ENCODE results near the gene PRR23E.

The PRR23E gene

DNA sequence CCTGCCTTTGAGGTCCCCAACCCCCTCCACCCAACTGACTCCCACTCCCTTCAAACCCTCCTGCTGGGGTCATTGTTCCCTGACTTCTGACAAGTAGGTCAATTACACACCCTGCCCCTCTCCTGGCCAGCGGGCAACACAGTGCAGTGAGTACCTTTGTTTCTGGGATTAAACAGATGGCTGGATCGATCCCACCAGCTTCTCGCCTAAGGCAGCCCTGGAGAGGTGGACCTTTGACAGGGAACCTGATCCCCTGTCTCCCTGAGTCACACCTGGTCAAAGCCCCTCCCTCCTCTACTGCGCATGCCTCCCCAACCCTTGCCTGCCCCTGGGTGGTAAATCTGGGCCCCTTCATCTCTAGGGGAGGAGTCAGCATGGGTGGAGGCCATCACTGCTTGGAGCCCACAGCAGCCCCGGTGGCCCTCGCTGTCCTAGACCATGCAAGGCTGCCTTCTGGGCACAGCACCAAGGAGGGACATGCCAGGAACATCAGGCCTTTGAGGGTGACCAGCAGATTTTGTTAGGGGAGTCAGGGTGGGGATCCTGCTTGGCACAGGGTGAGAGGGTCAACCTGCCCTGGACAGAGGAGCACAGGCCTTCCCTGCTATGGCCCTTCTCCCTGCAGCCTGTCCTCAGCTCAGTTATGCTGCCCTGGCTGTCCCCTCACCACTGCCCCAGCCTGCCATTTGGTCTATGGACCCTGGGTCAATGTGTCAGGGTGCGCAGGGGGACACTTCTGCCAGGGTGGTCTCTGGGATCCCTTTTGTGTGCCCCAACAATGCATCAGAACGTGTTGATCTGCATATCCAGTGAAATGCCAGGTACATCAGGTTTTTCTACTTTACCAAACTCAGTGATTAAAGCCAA lies 9.8 kb upstream of the PRR23E start:
- Histone ChIP-seq H3K23ac (ENCODE audit: low read length) (no peak overlapping the region), H3K9ac (ENCODE audit: low read length) (no peak overlapping the region), H3K79me2 (ENCODE audit: control insufficient read depth, insufficient read depth, low read length) (no peaks in the 10 kb centered on the region), H2AK5ac (ENCODE audit: low read length) (no peak overlapping the region), H2BK120ac (ENCODE audit: low read depth, low read length) (no peak overlapping the region), H3K36me3 (ENCODE audit: control insufficient read depth, insufficient read depth, low read length) (no peaks in the 10 kb centered on the region), H2BK5ac (ENCODE audit: low read length) (no peak overlapping the region), H3K4ac (ENCODE audit: low read depth, low read length) (no peak overlapping the region), H3K27me3 (ENCODE audit: insufficient read depth, low read length, poor library complexity) (no peaks in the 10 kb centered on the region), H4K5ac (ENCODE audit: low read length) (no peak overlapping the region), H3K4me1 (ENCODE audit: control insufficient read depth, low read depth, low read length) (no peaks in the 10 kb centered on the region), H3K79me1 (ENCODE audit: low read length) (no peaks in the 10 kb centered on the region), H3K4me3 (ENCODE audit: low read length) (no peak overlapping the region), H3K4me2 (ENCODE audit: low read length) (no peak overlapping the region), H3K56ac (ENCODE audit: low read length) (peak overlapping the region; percentile 13), H3K27ac (ENCODE audit: low read depth, low read length) (no peak overlapping the region), H4K8ac (ENCODE audit: low read depth, low read length) (no peak overlapping the region), H3K18ac (ENCODE audit: low read length) (no peak overlapping the region), H2BK15ac (replicated peaks; ENCODE audit: low read depth) (no peak overlapping the region)
- WGBS (ENCODE audit: extremely low coverage, insufficient coverage, low lambda C conversion rate): no CpG with 5 or more reads among the region's 8 CpGs
- peak; percentile 42 for DNase-seq

DNA sequence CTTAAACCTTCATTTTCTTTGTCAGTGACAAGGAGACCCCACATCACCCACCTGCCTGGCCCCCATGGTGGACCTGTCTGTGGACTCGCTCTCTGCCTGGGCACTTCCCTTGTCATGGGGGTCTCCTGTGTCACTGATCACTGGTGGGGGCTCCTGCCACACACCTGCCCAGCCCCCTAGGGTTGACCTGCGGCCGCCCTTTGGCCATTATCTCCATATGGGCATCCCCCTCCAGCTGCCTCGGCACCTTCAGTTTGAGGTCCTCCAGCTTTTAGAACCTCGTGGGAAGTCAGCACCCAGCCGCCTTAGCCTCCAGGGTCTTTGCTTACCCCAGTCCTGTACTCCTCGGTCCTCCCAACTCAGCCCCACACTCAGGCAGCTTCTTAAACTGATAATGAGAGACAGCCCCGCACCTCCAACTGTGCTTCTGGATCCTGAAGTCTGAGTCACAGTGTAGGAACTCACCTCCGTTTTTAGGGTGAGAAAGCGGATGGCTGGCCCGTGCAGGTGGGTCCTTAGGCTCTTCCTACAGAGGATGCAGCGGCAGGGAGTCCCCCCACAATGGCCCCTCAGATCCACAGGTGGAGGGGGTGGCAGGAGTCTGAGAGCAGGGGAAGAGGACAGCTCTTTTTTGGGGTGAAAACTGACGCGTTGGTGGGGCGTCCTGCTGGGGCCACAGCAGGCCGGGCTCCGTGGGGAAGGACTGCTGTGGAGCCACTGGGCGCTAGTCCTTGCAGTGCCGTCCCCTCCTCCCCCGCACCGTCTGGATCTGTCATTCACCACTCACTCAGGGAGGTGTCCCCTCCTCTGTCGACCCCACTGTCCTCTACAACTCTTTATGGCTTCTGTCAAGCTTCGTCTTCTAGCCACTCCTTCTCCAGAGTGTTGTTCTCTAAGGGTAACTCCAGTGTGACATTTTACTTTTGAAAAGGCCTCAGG lies 8.7 kb upstream of the PRR23E start:
- no peaks in the 10 kb centered on the region for H3K79me2 ChIP-seq (ENCODE audit: control insufficient read depth, insufficient read depth, low read length)
- H3K4me3 ChIP-seq (ENCODE audit: low read length): no peak overlapping the region
- DNase-seq: peak; percentile 20
- no peak overlapping the region for H2BK15ac ChIP-seq (replicated peaks; ENCODE audit: low read depth)
- no peak overlapping the region for H3K56ac ChIP-seq (ENCODE audit: low read length)
- H3K79me1 ChIP-seq (ENCODE audit: low read length): no peaks in the 10 kb centered on the region
- no peaks in the 10 kb centered on the region for H3K27me3 ChIP-seq (ENCODE audit: insufficient read depth, low read length, poor library complexity)
- no peak overlapping the region for H4K5ac ChIP-seq (ENCODE audit: low read length)
- H3K4me2 ChIP-seq (ENCODE audit: low read length): no peak overlapping the region
- H2BK120ac ChIP-seq (ENCODE audit: low read depth, low read length): no peak overlapping the region
- no peak overlapping the region for H3K9ac ChIP-seq (ENCODE audit: low read length)
- no peak overlapping the region for H3K18ac ChIP-seq (ENCODE audit: low read length)
- no peak overlapping the region for H2BK5ac ChIP-seq (ENCODE audit: low read length)
- no peaks in the 10 kb centered on the region for H3K4me1 ChIP-seq (ENCODE audit: control insufficient read depth, low read depth, low read length)
- no CpG with 5 or more reads among the region's 23 CpGs for WGBS (ENCODE audit: extremely low coverage, insufficient coverage, low lambda C conversion rate)
- H3K27ac ChIP-seq (ENCODE audit: low read depth, low read length): no peak overlapping the region
- H3K36me3 ChIP-seq (ENCODE audit: control insufficient read depth, insufficient read depth, low read length): no peaks in the 10 kb centered on the region
- no peak overlapping the region for H2AK5ac ChIP-seq (ENCODE audit: low read length)
- H3K4ac ChIP-seq (ENCODE audit: low read depth, low read length): no peak overlapping the region
- H3K23ac ChIP-seq (ENCODE audit: low read length): no peak overlapping the region
- no peak overlapping the region for H4K8ac ChIP-seq (ENCODE audit: low read depth, low read length)

DNA sequence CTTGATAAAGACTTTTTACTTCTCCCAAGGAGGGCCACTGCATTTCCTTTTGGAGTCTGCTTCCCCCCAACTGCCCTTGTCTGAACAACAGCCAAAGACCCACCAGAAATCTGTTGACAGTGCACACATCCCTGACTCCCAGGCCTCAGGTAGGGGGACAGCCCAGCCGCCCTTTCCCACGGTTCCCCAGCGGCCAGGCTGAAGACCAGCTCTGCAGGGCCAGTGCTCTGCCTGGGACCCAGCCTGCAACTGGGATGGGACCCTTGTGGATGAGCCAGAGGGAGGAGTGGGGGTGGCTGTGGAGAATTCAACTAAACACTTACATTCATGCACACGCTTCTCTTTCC lies 8.1 kb upstream of the PRR23E start:
- H3K23ac ChIP-seq (ENCODE audit: low read length): no peak overlapping the region
- H3K79me2 ChIP-seq (ENCODE audit: control insufficient read depth, insufficient read depth, low read length): no peaks in the 10 kb centered on the region
- no peak overlapping the region for H3K4me3 ChIP-seq (ENCODE audit: low read length)
- no peak overlapping the region for H3K4ac ChIP-seq (ENCODE audit: low read depth, low read length)
- DNase-seq: no peak
- no peak overlapping the region for H3K9ac ChIP-seq (ENCODE audit: low read length)
- H3K4me1 ChIP-seq (ENCODE audit: control insufficient read depth, low read depth, low read length): no peaks in the 10 kb centered on the region
- H3K18ac ChIP-seq (ENCODE audit: low read length): no peak overlapping the region
- no peak overlapping the region for H4K8ac ChIP-seq (ENCODE audit: low read depth, low read length)
- no peak overlapping the region for H2AK5ac ChIP-seq (ENCODE audit: low read length)
- no peak overlapping the region for H4K5ac ChIP-seq (ENCODE audit: low read length)
- no peak overlapping the region for H2BK15ac ChIP-seq (replicated peaks; ENCODE audit: low read depth)
- H3K56ac ChIP-seq (ENCODE audit: low read length): no peak overlapping the region
- no peak overlapping the region for H2BK5ac ChIP-seq (ENCODE audit: low read length)
- WGBS (ENCODE audit: extremely low coverage, insufficient coverage, low lambda C conversion rate): no CpG with 5 or more reads among the region's 4 CpGs
- H3K79me1 ChIP-seq (ENCODE audit: low read length): no peaks in the 10 kb centered on the region
- H3K4me2 ChIP-seq (ENCODE audit: low read length): no peak overlapping the region
- no peak overlapping the region for H3K27ac ChIP-seq (ENCODE audit: low read depth, low read length)
- H2BK120ac ChIP-seq (ENCODE audit: low read depth, low read length): no peak overlapping the region
- no peaks in the 10 kb centered on the region for H3K27me3 ChIP-seq (ENCODE audit: insufficient read depth, low read length, poor library complexity)
- no peaks in the 10 kb centered on the region for H3K36me3 ChIP-seq (ENCODE audit: control insufficient read depth, insufficient read depth, low read length)

DNA sequence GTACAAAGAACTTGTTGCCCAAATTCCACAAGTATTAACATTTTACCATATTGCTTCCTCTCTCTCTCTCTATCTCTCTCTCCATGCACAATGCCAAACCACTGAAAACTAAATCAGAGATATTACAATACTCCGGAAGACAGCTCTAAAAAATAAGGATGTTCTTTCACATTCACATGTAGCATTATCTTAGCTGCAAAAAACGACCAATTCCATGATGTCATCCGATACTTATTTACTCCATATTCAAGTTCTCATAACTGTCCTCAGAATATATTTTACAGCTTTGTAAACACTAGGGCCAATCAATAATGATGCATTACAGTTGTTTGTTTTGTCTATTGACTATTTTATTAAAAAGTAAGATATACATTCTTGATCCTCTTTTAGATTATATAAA lies 7.7 kb upstream of the PRR23E start:
- Histone ChIP-seq H3K79me2 (ENCODE audit: control insufficient read depth, insufficient read depth, low read length) (no peaks in the 10 kb centered on the region), H3K4ac (ENCODE audit: low read depth, low read length) (no peak overlapping the region), H3K4me2 (ENCODE audit: low read length) (no peak overlapping the region), H3K4me1 (ENCODE audit: control insufficient read depth, low read depth, low read length) (no peaks in the 10 kb centered on the region), H2BK5ac (ENCODE audit: low read length) (no peak overlapping the region), H2AK5ac (ENCODE audit: low read length) (no peak overlapping the region), H3K27me3 (ENCODE audit: insufficient read depth, low read length, poor library complexity) (no peaks in the 10 kb centered on the region), H3K18ac (ENCODE audit: low read length) (no peak overlapping the region), H4K8ac (ENCODE audit: low read depth, low read length) (no peak overlapping the region), H3K4me3 (ENCODE audit: low read length) (no peak overlapping the region), H3K36me3 (ENCODE audit: control insufficient read depth, insufficient read depth, low read length) (no peaks in the 10 kb centered on the region), H3K23ac (ENCODE audit: low read length) (no peak overlapping the region), H2BK15ac (replicated peaks; ENCODE audit: low read depth) (no peak overlapping the region), H3K56ac (ENCODE audit: low read length) (no peak overlapping the region), H2BK120ac (ENCODE audit: low read depth, low read length) (no peak overlapping the region), H3K27ac (ENCODE audit: low read depth, low read length) (no peak overlapping the region), H4K5ac (ENCODE audit: low read length) (no peak overlapping the region), H3K9ac (ENCODE audit: low read length) (no peak overlapping the region), H3K79me1 (ENCODE audit: low read length) (no peaks in the 10 kb centered on the region)
- DNase-seq: no peak
- no CpG with 5 or more reads among the region's 3 CpGs for WGBS (ENCODE audit: extremely low coverage, insufficient coverage, low lambda C conversion rate)

DNA sequence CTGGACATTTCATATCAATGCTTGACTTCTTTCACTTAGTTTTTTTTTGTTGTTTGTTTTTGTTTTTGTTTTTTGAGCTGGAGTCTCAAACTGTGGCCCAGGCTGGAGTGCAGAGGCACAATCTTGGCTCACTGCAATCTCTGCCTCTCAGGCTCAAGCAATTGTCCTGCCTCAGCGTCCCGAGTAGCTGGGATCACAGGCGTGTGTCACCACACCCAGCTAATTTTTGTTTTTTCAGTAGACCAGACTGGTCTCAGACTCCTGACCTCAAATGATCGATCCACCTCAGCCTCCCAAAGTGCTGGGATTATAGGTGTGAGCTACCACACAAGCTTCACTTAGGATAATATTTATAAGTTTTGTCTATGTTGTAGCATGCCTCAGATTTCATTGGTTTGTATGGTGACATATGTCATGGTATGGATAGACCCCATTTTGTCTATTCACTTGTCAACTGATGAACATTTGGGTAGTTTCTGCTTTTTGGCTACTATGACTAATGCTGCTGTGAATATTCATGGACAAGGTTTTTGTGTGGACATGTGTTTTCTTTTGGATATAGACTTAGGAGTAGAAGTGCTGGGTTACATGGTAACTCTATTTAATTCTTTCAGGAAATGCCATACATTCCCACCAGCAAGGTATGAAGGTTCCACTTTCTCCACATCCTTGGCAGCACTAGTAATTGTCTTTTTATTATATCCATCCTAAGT lies 6.8 kb upstream of the PRR23E start:
- DNase-seq: no peak
- no peak overlapping the region for H3K18ac ChIP-seq (ENCODE audit: low read length)

More for the DNA sequence above, 6.8 kb upstream of the PRR23E start:
- Histone ChIP-seq H3K23ac (ENCODE audit: low read length) (no peak overlapping the region), H3K4me3 (ENCODE audit: low read length) (no peak overlapping the region), H3K4me2 (ENCODE audit: low read length) (no peak overlapping the region), H2BK15ac (replicated peaks; ENCODE audit: low read depth) (no peak overlapping the region), H3K79me2 (ENCODE audit: control insufficient read depth, insufficient read depth, low read length) (no peaks in the 10 kb centered on the region), H3K27ac (ENCODE audit: low read depth, low read length) (no peak overlapping the region), H4K5ac (ENCODE audit: low read length) (no peak overlapping the region), H2AK5ac (ENCODE audit: low read length) (no peak overlapping the region), H3K27me3 (ENCODE audit: insufficient read depth, low read length, poor library complexity) (no peaks in the 10 kb centered on the region), H4K8ac (ENCODE audit: low read depth, low read length) (no peak overlapping the region), H3K4me1 (ENCODE audit: control insufficient read depth, low read depth, low read length) (no peaks in the 10 kb centered on the region), H3K4ac (ENCODE audit: low read depth, low read length) (no peak overlapping the region), H3K9ac (ENCODE audit: low read length) (no peak overlapping the region), H3K36me3 (ENCODE audit: control insufficient read depth, insufficient read depth, low read length) (no peaks in the 10 kb centered on the region), H3K56ac (ENCODE audit: low read length) (no peak overlapping the region), H2BK5ac (ENCODE audit: low read length) (no peak overlapping the region), H3K79me1 (ENCODE audit: low read length) (no peaks in the 10 kb centered on the region), H2BK120ac (ENCODE audit: low read depth, low read length) (no peak overlapping the region)
- WGBS (ENCODE audit: extremely low coverage, insufficient coverage, low lambda C conversion rate): no CpG with 5 or more reads among the region's 4 CpGs

All from mesendoderm (in vitro differentiated cells).